ENCODE data around the gene CGGBP1.

DNA sequence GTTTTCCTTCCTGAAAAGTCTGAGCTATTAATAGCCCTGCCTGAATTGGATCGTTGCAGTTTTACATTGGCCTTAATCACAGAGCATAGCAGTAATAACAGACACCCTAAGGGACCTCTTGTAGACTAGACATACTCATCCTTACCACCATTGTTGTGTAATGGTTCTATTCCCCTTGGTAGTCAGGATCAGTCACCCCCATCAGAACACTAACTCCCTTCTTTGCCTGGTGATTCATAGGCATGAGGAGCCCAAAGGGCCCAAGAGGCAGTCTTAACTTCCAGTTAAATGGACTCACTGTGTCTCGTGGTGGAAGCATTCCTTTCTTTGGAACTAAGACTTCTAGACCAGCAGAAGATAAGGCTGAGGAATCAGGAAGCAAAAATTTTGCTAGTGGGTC lies 20.2 kb downstream of the CGGBP1 start:
- TF ChIP-seq EZH2 (IDR thresholded peaks at IDR 0.05; ENCODE audit: borderline replicate concordance, low read length), result no peak
- TF ChIP-seq, protein P1, sequence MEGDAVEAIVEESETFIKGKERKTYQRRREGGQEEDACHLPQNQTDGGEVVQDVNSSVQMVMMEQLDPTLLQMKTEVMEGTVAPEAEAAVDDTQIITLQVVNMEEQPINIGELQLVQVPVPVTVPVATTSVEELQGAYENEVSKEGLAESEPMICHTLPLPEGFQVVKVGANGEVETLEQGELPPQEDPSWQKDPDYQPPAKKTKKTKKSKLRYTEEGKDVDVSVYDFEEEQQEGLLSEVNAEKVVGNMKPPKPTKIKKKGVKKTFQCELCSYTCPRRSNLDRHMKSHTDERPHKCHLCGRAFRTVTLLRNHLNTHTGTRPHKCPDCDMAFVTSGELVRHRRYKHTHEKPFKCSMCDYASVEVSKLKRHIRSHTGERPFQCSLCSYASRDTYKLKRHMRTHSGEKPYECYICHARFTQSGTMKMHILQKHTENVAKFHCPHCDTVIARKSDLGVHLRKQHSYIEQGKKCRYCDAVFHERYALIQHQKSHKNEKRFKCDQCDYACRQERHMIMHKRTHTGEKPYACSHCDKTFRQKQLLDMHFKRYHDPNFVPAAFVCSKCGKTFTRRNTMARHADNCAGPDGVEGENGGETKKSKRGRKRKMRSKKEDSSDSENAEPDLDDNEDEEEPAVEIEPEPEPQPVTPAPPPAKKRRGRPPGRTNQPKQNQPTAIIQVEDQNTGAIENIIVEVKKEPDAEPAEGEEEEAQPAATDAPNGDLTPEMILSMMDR (IDR thresholded peaks at IDR 0.05; ENCODE audit: low read length), result no peak
